NCI-H1694 (cell line): ENCODE measurements around the gene SELE.
"Not testable (repeated sequence)": the region's sequence is repeated elsewhere in the genome, so short reads cannot be mapped to it uniquely, and the experiment has no call there.

Source experiments
- DNase-seq: peaks from one replicate; lab custom pipeline; 2025; lab: John Stamatoyannopoulos, UW

The SELE gene

DNA sequence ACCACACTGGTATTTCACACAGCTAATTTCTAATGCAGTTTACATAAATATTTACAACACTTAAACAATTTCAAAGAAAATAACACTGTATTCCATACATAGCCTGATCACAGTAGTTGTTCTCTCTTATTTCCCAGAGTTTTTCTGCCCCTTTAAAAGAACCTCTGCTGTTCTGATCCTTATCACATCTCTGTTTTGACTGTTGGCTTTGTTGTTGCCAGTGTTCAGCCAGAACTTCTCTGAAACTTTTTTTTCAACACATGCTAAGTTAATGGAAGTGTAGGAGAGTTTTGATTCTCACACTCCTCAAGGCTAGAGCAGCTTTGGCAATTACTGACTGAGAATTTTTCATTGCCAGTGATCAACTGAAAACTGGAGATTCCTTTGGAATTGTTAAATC is 11.1 kb downstream of the SELE start:
- DNase-seq, result no peak

DNA sequence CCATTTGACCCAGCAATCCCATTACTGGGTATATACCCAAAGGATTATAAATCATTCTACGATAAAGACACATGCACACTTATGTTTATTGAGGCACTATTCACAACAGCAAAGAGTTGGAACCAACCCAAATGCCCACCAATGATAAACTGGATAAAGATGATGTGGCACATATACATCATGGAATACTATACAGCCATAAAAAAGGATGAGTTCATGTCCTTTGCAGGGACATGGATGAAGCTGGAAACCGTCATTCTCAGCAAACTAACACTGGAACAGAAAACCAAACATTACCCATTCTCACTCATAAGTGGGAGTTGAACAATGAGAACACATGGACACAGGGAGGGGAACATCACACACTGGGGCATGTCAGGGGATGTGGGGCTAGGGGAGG is 18.8 kb downstream of the SELE start:
- not testable (repeated sequence) for DNase-seq

DNA sequence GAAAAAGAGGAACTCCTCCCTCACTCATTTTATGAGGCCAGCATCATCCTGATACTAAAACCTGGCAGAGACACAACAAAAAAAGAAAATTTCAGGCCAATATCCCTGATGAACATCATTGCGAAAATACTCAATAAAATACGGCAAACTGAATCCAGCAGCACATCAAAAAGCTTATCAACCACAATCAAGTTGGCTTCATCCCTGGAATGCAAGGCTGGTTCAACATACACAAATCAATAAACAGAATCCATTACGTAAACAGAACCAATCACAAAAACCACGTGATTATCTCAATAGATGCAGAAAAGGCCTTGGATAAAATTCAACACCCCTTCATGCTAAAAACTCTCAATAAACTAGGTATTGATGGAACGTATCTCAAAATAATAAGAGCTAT is 20.8 kb downstream of the SELE start:
- not testable (repeated sequence) for DNase-seq

DNA sequence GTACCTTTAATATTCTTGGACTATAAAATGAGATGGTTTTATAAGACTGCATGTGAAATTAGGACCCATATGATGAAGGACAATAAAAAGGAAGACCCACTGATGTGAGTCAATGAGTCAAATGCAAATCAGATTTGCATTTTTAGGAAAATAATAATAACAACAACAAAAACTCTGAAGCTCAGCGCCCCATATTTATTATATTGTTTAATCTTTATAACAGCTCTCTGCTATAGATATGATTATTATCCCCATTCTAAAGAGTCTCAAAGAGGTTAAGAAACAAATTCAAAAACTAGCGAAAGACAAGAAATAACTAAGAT is 21.6 kb downstream of the SELE start:
- no peak for DNase-seq

DNA sequence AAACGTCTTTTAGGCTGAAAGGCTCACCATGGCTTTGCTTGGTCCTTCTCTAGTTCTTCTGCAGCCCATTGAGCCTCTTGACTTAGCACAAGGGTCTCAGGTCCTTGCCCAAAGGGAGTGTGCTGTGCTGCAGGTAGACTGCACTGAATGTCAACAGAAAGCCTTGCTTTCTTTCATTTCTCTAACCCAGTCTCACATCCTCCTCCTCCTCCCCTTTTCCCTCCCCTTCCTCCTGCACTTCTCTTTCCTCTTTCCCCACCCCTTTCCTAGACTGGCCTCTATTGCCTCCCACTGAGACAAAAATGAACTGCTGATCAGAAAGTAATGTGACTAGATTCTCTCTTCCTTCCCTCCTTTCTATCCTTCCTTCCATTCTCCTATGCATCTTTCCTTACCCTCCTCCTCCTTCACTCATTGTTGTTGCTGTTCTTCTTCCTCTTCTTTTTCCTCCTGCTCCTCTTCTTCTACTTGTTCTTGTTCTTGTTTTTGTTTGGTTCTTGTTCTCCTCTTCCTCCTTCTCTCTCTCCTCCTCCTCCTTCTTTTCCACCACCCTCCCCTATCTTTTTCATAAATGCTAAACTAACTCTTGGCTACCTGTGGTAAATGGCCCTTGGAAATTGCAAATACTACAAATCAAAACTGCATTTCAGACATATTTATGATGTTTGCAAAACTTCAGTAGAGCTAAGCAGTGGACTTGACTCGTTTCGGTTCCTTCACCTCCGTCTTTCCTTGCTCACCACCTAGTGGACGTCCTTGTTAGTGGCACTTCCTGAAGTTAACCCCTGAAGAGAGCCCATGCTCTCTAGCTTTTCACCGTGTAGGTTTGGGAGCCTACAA is 22.2 kb downstream of the SELE start, which contains the start of gene SELL:
Gene SELL, minus strand, starts transcription at position 152 of the 840 bp plus-strand sequence. Its CDS starts 122 bp downstream, at position 30.
- DNase-seq, result peak; percentile 48

DNA sequence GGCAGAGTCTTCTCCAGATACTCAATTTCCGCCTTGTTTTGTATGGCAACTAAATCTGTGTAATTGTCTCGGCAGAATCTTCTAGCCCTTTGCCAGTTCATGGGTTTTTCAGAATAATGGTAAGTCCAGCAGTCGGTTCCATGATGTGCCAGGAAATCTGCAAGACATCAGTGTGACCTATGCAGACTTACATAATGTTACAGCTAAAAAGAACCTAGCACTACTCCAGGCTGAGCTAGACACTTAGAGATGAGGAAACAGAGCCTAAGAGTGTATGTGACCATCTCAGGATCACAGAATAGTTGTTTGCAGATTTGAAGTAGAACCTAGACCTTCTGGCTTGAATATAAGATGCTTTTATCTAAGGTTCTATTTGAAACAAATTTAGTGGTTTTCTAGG is 25.2 kb downstream of the SELE start:
- no peak for DNase-seq

DNA sequence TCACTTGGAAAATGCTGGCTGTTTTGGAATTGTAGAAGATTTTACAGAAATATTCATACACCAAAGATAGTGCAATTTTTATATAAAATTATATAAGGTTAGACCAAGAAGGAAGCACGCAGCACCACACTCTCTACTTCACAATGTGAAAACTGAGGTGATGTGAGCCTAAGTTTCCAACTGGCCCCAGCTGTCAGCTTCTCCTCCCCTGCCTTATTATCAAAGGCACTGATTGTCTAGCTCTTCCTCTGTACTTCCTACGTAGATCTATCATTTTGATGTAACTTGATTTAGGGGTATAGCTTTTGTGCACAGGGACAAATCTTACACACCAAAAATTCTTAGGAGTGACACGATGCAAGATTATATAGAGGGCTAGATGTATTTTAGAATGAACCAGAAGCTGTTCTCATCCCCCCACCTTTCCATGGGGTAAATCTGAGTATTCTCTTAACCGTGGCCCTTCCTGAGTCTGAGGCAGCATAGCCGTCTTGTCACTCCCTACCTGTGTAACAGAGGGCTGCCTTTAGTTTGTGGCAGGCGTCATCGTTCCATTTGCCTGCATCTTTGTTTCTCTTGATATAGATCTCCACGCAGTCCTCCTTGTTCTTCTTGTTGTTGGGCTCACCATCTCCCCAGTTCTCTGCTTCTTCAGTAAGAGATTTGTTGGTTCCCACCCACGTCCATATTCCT is 25.8 kb downstream of the SELE start:
- DNase-seq, result no peak

DNA sequence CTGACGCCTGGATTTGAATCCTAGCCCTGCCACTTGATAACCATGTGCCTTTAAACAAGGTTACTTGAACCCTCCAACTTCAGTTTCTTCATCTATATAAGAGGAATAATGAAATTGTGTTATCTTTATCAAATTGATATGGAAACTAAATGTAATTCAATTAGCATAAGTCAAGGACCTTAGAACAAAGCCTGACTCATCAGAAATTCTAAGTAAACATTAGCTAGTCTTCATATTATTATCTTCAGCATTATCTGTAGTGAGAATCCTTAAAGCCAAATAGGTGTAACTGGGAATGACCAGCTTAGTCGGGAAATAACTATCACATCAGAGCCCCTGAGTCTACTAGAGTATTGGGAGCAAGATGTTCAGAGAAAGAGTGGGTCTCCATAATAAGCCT is 29.1 kb downstream of the SELE start:
- DNase-seq, result no peak

DNA sequence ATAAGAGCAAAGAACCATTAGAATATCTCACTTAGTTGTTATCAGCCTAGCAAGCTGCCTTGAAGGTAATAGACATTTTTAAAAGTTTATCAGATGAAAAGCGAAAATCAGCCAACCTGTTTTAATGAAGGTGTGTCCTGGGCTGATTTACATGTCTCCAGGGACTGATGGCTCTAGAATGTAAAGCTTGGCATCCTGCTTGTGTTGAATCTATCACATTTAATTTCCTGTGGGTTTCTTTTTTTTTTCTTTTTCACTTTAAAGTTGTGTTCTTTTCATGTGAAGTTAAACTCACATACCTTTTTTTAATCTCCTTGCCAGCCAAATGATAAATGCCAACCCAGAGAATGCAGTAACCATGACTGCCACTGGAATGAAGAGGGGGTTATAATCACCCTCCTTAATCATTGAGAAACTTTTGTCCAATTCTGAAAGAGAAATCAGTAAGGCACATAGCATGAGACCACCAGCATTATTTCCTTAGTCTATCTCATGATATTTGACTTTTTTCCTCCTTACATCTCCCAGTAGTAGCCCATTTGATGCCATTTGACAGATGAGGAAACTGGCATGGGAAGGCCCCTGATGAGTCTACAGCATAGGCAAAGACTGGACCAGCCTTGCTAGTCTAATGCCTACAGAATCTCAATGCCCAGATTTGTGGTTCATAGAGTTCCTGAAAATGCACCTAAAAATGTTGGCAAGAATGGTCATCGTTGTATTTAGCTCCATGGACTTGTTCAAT is 32.4 kb downstream of the SELE start:
- no peak for DNase-seq

DNA sequence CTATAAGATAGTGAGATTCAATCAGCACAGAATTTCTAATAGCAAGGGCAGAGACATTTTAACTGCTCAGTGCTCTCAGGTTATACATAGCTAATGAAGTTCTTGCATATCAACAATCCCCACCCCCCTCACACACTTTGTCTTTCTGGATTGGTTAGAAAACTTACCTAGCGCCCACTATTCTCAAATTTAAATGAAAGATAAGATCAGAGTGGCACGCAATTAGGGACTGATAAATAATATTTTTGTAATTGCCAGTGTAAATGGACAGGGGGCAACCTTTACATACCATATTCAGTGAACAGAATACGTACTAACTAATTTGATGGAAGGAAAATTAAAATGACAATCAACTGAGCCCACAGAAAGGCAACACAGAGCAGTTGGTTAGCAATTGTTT is 34.2 kb downstream of the SELE start:
- DNase-seq, result no peak

DNA sequence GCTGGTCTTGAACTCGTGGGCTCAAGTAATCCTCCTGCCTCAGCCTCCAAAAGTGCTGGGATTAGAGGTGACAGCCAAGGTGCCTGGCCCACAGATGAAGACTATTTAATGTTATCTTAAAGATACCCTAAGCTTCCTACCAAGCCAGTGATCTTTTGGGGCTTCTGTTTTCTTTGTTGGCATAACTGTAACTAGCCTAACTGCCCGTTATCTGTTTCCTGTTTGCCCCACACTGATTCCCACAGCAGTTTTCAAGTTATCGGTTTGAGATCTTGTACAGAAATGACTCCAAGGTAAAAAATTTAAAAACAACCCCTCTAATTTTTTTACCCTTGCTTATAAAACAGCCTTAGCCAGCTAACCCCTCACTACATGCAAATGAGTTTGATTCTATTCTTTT is 34.9 kb downstream of the SELE start:
- DNase-seq, result no peak

DNA sequence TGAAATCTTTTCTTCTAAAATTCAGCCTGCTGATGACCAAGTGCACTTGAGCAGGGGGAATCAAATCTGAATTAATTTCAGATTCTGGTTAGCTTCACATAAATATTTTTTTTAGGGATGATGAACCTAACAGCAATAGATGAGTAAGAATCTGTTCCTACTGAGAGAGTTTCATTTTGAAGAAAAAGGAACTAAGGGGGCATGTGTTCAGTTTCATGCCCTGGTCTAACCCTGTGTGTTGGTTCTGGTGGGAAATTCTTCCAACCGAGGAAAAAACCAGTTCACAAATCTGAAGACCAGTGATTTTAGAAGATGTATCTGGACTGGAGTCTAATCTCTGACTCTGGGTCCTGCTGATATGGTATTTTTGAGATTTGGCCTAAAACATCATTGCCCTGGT is 36.1 kb downstream of the SELE start:
- DNase-seq, result no peak

DNA sequence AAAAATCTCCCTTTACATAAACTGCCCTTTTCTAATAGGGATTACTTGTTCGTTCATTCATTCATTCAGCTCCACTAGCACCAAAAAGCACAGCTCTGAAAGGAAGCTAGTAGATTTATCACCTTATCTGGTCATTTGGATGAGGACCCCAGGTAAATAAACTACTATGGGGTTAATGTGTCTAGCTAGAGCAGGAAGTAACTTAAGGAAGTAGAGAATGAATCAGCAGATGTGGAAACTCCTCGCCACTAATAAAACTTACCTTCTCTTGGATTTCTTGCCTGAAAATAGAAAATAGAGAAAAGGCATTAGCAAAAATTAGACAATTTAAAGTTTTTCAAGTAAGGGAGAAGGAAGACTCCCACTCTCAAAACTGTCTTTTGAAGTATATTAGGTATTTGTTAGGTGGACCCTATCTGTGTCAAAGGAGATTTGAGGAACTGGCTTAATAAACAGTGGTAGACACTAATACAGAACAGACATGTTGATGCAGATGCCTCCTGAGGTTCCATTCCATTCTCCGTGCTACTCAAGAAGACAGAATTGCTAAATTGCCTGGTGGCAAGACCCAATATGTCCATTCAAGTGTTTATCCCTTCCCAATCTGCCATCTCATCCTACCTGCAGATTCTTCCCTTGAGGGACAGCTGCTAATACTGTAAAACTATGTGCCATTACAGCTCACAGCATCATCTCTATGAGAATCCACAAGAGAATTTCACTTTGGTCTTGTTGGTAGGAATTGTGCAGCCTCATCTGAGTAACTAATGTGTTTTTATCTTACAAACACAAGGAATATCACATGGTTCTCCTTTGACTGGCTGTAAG is 37.4 kb downstream of the SELE start:
- no peak for DNase-seq

DNA sequence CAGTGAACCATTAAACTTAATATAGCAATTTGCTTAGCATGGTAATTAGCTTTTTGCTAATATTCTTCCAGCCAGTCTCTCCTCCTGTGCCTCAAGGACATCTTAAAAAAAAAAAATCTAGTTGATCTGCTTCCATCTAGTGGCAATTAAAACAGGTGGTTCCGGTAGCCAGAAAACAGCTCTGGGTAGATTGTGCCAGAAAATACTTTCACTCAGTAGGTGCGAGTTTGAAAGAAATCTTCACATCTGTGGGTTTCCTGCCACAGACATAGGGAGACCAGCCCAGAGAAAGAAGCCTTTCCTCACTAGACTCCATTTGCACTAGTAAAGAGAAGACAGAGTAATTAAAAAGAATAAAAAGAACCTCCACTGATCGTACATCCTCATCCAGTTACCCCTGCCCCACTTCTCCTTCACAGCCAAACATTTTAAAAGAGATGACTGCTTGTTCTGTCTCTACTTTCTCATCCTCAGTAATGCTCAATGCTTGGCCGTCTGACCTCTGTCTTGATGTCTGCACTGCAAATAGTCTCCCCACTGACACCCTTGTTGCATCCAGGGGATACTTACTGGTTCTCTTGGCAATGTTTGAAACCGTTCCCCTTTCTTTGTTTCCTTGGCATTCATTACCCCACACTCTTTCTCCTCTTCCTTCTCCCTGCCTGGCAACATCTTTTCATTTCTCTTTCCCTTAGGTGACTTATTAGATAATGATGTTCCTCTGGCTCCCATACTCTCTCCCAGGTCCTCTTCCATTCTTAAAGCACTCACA is 39.4 kb downstream of the SELE start:
- no peak for DNase-seq

DNA sequence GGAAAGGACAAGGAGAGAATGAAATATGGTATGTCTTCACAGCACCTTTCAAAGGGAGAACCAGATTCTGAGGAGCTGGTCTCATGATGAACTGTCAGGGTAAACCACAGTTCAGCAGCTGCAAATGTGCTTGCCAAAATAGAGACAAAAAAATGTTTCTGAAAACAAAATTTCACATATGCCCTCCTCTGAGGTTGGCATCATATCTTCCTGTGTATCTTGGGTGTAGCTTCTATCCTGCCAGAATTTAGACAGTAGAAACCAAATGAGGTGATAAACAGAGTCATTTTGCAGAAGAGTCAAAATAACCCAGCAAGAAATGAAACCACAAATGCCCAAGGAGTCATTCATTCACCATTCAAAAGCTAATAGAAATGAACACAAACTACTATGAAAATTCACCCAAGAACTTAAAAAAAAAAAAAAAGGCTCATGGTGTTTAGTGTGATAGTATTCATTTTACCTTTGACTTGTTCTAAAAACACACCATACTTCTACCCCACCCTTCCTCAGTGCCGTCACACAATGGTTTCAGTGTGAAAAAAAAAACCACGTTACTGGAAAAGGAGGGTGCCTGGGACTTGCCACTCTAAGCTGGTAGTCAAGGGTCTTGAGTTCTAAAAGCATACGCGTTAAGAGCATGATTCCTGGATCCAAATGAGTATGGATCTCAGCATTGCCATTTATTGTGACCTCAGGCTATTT is 41.0 kb downstream of the SELE start:
- no peak for DNase-seq

DNA sequence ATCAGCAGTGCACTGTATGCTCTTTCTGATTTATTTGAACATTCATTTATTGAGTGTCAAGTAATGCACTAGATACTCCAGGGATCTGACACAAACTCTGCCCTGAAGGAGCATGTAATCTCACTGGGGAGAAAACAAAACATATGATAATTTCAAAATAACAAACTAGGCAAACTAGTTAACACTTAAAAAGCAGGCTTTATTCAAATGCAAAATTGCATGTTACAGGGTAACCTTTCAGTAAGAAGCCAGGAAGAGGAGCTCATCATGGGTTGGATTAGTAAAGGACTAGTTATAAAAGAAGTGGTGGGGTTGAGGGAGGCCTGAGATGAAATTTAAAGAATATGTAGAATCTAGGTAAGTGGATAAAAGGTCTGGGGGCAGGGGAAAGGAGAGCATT is 43.4 kb downstream of the SELE start:
- DNase-seq, result no peak

DNA sequence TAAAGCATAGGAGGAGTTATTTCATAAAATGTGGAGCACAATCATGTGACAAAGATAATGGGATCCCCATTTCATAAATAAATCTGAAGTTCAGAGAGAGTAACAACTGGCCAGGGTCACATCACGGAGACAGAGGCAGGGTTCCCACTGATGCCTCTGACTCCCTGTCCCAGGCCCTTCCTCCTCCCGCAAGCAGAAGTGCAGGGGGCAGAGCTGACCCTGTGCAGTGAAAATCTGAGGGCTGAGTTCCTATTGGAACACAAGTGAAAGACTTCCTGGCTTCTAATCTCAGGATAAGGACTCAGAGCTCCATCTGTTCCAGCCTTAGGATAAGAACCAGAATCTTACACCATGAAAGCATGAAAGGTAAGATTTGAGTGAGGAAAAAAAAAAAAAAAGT is 44.5 kb downstream of the SELE start:
- DNase-seq, result no peak

DNA sequence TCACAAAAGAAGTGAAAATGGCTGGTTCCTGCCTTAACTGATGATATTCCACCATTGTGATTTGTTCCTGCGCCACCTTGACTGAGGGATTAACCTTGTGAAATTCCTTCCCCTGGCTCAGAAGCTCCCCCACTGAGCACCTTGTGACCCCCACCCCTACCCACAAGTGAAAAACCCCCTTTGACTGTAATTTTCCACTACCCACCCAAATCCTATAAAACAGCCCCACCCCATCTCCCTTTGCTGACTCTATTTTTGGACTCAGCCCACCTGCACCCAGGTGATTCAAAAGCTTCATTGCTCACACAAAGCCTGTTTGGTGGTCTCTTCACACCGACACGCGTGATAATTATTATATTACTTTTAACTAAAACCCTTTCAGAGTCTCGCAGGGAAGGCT is 45.5 kb downstream of the SELE start:
- not testable (repeated sequence) for DNase-seq

DNA sequence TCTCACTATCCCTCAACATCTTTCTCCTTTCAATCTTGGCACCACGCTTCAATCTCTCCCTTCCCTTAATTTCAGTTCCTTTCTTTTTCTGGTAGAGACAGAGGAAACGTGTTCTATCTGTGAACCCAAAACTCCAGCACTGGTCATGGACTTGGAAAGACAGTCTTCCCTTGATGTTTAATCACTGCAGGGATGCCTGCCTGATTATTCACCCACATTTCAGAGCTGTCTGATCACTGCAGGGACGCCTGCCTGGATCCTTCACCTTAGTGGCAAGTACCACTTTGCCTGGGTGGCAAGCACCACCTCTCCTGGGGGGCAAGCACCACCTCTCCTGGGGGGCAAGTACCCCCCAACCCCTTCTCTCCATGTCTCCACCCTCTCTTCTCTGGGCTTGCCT is 50.2 kb downstream of the SELE start:
- no peak for DNase-seq

DNA sequence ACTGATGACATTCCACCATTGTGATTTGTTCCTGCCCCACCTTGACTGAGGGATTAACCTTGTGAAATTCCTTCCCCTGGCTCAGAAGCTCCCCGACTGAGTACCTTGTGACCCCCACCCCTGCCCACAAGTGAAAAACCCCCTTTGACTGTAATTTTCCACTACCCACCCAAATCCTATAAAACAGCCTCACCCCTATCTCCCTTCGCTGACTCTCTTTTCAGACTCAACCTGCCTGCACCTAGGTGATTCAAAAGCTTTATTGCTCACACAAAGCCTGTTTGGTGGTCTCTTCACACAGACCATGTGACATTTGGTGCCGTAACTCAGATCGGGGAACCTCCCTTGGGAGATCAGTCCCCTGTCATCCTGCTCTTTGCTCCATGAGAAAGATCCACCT is 50.7 kb downstream of the SELE start:
- not testable (repeated sequence) for DNase-seq

DNA sequence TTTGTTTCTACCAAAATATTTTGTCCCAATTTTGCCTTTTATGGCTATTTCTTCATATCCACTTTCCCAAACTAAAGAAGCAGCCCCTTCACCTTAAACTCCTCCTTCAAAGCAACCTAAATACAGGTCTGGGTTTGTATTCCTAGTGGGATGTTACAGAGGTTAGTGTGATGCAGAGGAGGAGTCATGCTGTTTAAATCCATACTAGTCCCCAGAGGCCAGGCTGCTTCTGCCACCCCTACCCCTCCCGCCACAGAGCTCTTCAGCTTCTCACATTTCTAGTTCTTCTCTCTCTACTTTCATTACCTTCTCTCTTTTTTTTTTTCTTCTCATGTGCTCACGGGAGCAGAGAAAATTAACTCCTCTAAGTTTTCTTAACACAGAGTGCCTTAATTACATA is 51.8 kb downstream of the SELE start:
- no peak for DNase-seq
